Activated CD4-positive, alpha-beta T cell treated with anti-CD3 and anti-CD28 coated beads for 24 hours (primary cell): ENCODE results near the gene PATL2.
A peak's percentile ranks its signal among the peaks of the same experiment; 100 is the strongest.
"Not testable (repeated sequence)": the region's sequence is repeated elsewhere in the genome, so short reads cannot be mapped to it uniquely, and the experiment has no call there.

Source experiments
- DNase-seq, 2 donors: peaks; one replicate each; pipeline ENCODE4 v3.0.0-alpha.2; 2020; ENCODE audit warnings: low read depth in 2 of 2

PATL2 gene

GRCh38 chr15:44690245-44690644 lies 20.9 kb downstream of the PATL2 start:
- DNase-seq: not testable (repeated sequence)

GRCh38 chr15:44689318-44689717 lies 21.8 kb downstream of the PATL2 start:
- DNase-seq: not testable (repeated sequence)

- DNase-seq: peak; percentile 50 to 56
Observed at GRCh38 chr15:44682809-44683682, 28.1 kb downstream of the PATL2 start.

- no peak for DNase-seq
Observed at GRCh38 chr15:44682211-44682610, 28.9 kb downstream of the PATL2 start.

GRCh38 chr15:44676676-44677075 lies 34.4 kb downstream of the PATL2 start:
- DNase-seq: no peak

- no peak for DNase-seq
Observed at GRCh38 chr15:44675911-44676310, 35.2 kb downstream of the PATL2 start.

GRCh38 chr15:44673639-44674038 lies 37.5 kb downstream of the PATL2 start:
- no peak for DNase-seq

GRCh38 chr15:44670087-44670950 lies 40.8 kb downstream of the PATL2 start:
- DNase-seq: no peak

GRCh38 chr15:44668921-44669320 lies 42.2 kb downstream of the PATL2 start:
- DNase-seq: no peak

GRCh38 chr15:44667039-44667360 lies 44.1 kb downstream of the PATL2 start:
- DNase-seq: no peak

- DNase-seq: no peak
Observed at GRCh38 chr15:44666210-44667038, 44.7 kb downstream of the PATL2 start.

- peak; percentile 96 to 97 for DNase-seq
Observed at GRCh38 chr15:44663410-44664308, 47.5 kb downstream of the PATL2 start, which contains the start of gene SPG11. Gene SPG11 (minus strand): TSS chr15:44663662. CDS start chr15:44663647, 15 bp downstream.

GRCh38 chr15:44662478-44663409 lies 48.4 kb downstream of the PATL2 start:
- DNase-seq: peak; percentile 61 to 63

- no peak for DNase-seq
Observed at GRCh38 chr15:44661576-44661975, 49.5 kb downstream of the PATL2 start.

GRCh38 chr15:44659056-44659455 lies 52.1 kb downstream of the PATL2 start:
- DNase-seq: no peak

GRCh38 chr15:44657378-44657777 lies 53.7 kb downstream of the PATL2 start:
- no peak for DNase-seq

GRCh38 chr15:44656913-44657312 lies 54.2 kb downstream of the PATL2 start:
- DNase-seq: no peak

GRCh38 chr15:44656298-44656697 lies 54.8 kb downstream of the PATL2 start:
- no peak for DNase-seq

GRCh38 chr15:44654858-44655257 lies 56.3 kb downstream of the PATL2 start:
- no peak for DNase-seq

- DNase-seq: no peak
Observed at GRCh38 chr15:44647637-44648036, 63.5 kb downstream of the PATL2 start.
